HG02840 (cell line): ENCODE data around the gene CDK14.
"Not testable (repeated sequence)": the region's sequence is repeated elsewhere in the genome, so short reads cannot be mapped to it uniquely, and the experiment has no call there.

Experiments used
- ATAC-seq: cut with Tn5 transposase; IDR thresholded peaks from one replicate; pipeline ENCODE4 v1.9.1; 2021; ENCODE audit warnings: mild to moderate bottlenecking, moderate library complexity, moderate number of reproducible peaks; ENCODE audit not compliant: unreplicated experiment, low FRiP score

CDK14 gene

GRCh38 chr7:90747516-90747915 is 151.4 kb downstream of the CDK14 start:
- ATAC-seq: no peak

- ATAC-seq: no peak
These were observed 153.1 kb downstream of the CDK14 start for GRCh38 chr7:90749262-90749661.

GRCh38 chr7:90749774-90750173 is 153.7 kb downstream of the CDK14 start:
- ATAC-seq: no peak

- ATAC-seq: no peak
These were observed 155.5 kb downstream of the CDK14 start for GRCh38 chr7:90751595-90751994.

- no peak for ATAC-seq
These were observed 155.9 kb downstream of the CDK14 start for GRCh38 chr7:90752051-90752450.

GRCh38 chr7:90755041-90755440 is 158.9 kb downstream of the CDK14 start:
- no peak for ATAC-seq

- no peak for ATAC-seq
These were observed 160.2 kb downstream of the CDK14 start for GRCh38 chr7:90756366-90756765.

- ATAC-seq: peak; percentile 57
These were observed 161.4 kb downstream of the CDK14 start for GRCh38 chr7:90757565-90757950.

- ATAC-seq: no peak
These were observed 162.9 kb downstream of the CDK14 start for GRCh38 chr7:90758933-90759562.

- no peak for ATAC-seq
These were observed 163.6 kb downstream of the CDK14 start for GRCh38 chr7:90759710-90760109.

GRCh38 chr7:90760892-90761291 is 164.8 kb downstream of the CDK14 start:
- ATAC-seq: no peak

GRCh38 chr7:90761584-90761983 is 165.5 kb downstream of the CDK14 start:
- no peak for ATAC-seq

- ATAC-seq: no peak
These were observed 167.0 kb downstream of the CDK14 start for GRCh38 chr7:90763108-90763507.

- ATAC-seq: no peak
These were observed 168.9 kb downstream of the CDK14 start for GRCh38 chr7:90764848-90765570.

GRCh38 chr7:90766814-90767564 is 170.9 kb downstream of the CDK14 start:
- no peak for ATAC-seq

- no peak for ATAC-seq
These were observed 172.2 kb downstream of the CDK14 start for GRCh38 chr7:90768301-90768700.

GRCh38 chr7:90769036-90769435 is 172.9 kb downstream of the CDK14 start:
- no peak for ATAC-seq

- ATAC-seq: not testable (repeated sequence)
These were observed 173.4 kb downstream of the CDK14 start for GRCh38 chr7:90769566-90769965.

- ATAC-seq: no peak
These were observed 175.2 kb downstream of the CDK14 start for GRCh38 chr7:90771281-90771680.

GRCh38 chr7:90772410-90772809 is 176.3 kb downstream of the CDK14 start:
- ATAC-seq: no peak

GRCh38 chr7:90773269-90773668 is 177.1 kb downstream of the CDK14 start:
- no peak for ATAC-seq

- no peak for ATAC-seq
These were observed 178.6 kb downstream of the CDK14 start for GRCh38 chr7:90774706-90775105.
